Breast epithelium (tissue), 4 donors: ENCODE measurements around the gene NAP1L1. TPM values are rescaled to one million over a fixed set of nuclear protein-coding genes. Genes with fewer than 3 reads are reported as not detected.

ENCODE experiments used
- DNase-seq, 2 donors: peaks; one replicate each; pipeline ENCODE4 v3.0.0-alpha.2; 2019; ENCODE audit warnings: low spot score in 2 of 2
- H3K27ac ChIP-seq, 2 donors: fragments of 200-600 bp; sonication (generic) in 1 of 2; one replicate each; pipeline ENCODE4 v1.5.1; 2016 to 2019; ENCODE audit warnings: mild to moderate bottlenecking in 1 of 2
- H3K27me3 ChIP-seq, 2 donors: fragments of 200-600 bp; sonication (generic) in 1 of 2; one replicate each; pipeline versions ENCODE4 v1.5.1 to v1.6.0; 2017 to 2019; ENCODE audit warnings: control low read depth in 1 of 2, mild to moderate bottlenecking in 1 of 2
- H3K36me3 ChIP-seq: fragments of 200-600 bp; one replicate; pipeline ENCODE4 v1.5.1; 2019
- H3K4me1 ChIP-seq, 2 donors: fragments of 200-600 bp; sonication (generic); one replicate each; pipeline ENCODE4 v1.5.1; 2016 to 2019; ENCODE audit warnings: control low read depth in 1 of 2
- H3K4me3 ChIP-seq, 3 donors: fragments of 200-600 bp; sonication (generic); 1 replicate in 2 of 3; 2 replicates in 1 of 3; pipeline ENCODE4 v1.5.1; 2016 to 2019; ENCODE audit warnings: mild to moderate bottlenecking in 3 of 3, moderate library complexity in 2 of 3
- H3K9me3 ChIP-seq, 2 donors: fragments of 200-600 bp; sonication (generic) in 1 of 2; one replicate each; pipeline ENCODE4 v1.5.1; 2016 to 2019; ENCODE audit warnings: control low read depth in 1 of 2
- POLR2A ChIP-seq: fragments of 450-650 bp; IDR thresholded peaks from one replicate; pipeline ENCODE4 v1.6.1; 2016; ENCODE audit warnings: antibody characterized with exemption, mild to moderate bottlenecking, moderate library complexity
- POLR2AphosphoS5 ChIP-seq, 3 donors: sonication (generic); formaldehyde crosslinking; IDR thresholded peaks; one replicate each; pipeline ENCODE4 v1.6.1; 2017; ENCODE audit warnings: antibody characterized with exemption in 3 of 3
- intact Hi-C: fragments of 100-400 bp; cut with DNase I; formaldehyde crosslinking; loops from one replicate; pipeline ENCODE4 v1.15.1; 2023; ENCODE audit warnings: low total_unique reads
- total RNA-seq, 3 donors: library from RNA; depleted of rRNA; stranded (reverse); fragments of >200 nt; gene quantifications; one replicate each; pipeline ENCODE4 v1.1.0, GENCODE V29; 2016
- TF ChIP-seq, protein P1 (sequence below), 3 donors: fragments of 450-650 bp; IDR thresholded peaks; one replicate each; pipeline ENCODE4 v1.5.1; 2016 to 2017; ENCODE audit warnings: antibody characterized with exemption in 3 of 3, mild to moderate bottlenecking in 3 of 3, moderate library complexity in 3 of 3

The NAP1L1 gene
- total RNA-seq, 3 donors from 2014 or later: 356 to 419 (median 394) TPM

DNA sequence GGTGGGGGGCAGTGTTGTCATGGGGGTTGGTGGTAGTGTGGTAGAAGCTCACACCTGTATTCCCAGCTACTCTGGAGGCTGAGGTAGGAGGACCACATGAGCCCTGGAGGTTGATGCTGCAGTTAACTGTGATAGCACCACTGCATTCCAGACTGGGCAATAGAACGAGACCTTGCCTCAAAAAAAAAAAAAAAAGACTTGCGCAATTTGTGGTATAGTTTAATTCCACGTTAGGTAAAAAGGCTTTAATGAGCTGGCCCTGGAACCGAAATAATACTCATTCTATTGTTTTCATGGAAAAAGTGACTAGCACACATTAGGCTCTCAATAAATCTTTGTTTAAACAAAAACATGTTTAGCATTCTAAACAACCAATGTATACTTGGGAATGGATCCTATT lies 25.4 kb upstream of the NAP1L1 start:
- Histone ChIP-seq H3K9me3 (no peaks in the 10 kb centered on the region), H3K36me3 (no peaks in the 10 kb centered on the region), H3K27ac (no peak overlapping the region), H3K27me3 (no peaks in the 10 kb centered on the region), H3K4me1 (no peaks in the 10 kb centered on the region), H3K4me3 (no peak overlapping the region)
- TF ChIP-seq, protein P1, sequence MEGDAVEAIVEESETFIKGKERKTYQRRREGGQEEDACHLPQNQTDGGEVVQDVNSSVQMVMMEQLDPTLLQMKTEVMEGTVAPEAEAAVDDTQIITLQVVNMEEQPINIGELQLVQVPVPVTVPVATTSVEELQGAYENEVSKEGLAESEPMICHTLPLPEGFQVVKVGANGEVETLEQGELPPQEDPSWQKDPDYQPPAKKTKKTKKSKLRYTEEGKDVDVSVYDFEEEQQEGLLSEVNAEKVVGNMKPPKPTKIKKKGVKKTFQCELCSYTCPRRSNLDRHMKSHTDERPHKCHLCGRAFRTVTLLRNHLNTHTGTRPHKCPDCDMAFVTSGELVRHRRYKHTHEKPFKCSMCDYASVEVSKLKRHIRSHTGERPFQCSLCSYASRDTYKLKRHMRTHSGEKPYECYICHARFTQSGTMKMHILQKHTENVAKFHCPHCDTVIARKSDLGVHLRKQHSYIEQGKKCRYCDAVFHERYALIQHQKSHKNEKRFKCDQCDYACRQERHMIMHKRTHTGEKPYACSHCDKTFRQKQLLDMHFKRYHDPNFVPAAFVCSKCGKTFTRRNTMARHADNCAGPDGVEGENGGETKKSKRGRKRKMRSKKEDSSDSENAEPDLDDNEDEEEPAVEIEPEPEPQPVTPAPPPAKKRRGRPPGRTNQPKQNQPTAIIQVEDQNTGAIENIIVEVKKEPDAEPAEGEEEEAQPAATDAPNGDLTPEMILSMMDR (IDR thresholded peaks at IDR 0.05): no peak
- TF ChIP-seq POLR2AphosphoS5 (IDR thresholded peaks at IDR 0.05) (no peak), POLR2A (no peak)
- no peak for DNase-seq
- intact Hi-C loops: loop anchor here (5.0 kb wide), 1 partner anchor 693 kb away; no protein-coding TSS in a partner anchor

DNA sequence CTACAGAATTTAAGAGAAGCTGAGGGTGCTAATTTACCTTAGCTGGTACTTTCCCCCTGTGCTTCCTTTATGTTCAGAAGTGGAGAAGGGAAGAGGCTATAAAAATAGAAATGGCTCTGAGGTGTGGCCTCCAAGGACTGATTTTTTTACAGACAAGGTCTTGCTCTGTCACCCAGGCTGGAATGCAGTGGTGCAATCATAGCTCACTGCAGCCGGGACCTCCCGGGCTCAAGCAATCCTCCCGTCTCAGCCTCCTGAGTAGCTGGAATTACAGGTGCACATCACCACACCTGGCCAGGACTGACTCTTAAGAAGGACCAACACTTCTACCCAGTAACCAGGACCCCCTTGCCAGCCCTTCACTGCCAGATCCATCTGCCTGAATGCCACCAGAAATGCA lies 23.9 kb upstream of the NAP1L1 start:
- Histone ChIP-seq H3K4me1 (no peaks in the 10 kb centered on the region), H3K36me3 (no peaks in the 10 kb centered on the region), H3K9me3 (no peaks in the 10 kb centered on the region), H3K4me3 (no peak overlapping the region), H3K27me3 (no peaks in the 10 kb centered on the region), H3K27ac (no peak overlapping the region)
- no peak for DNase-seq
- intact Hi-C loops: loop anchor here (5.0 kb wide), 1 partner anchor 691 kb away; no protein-coding TSS in a partner anchor
- TF ChIP-seq, protein P1 (IDR thresholded peaks at IDR 0.05): no peak
- TF ChIP-seq POLR2A: no peak
- TF ChIP-seq POLR2AphosphoS5 (IDR thresholded peaks at IDR 0.05): no peak

DNA sequence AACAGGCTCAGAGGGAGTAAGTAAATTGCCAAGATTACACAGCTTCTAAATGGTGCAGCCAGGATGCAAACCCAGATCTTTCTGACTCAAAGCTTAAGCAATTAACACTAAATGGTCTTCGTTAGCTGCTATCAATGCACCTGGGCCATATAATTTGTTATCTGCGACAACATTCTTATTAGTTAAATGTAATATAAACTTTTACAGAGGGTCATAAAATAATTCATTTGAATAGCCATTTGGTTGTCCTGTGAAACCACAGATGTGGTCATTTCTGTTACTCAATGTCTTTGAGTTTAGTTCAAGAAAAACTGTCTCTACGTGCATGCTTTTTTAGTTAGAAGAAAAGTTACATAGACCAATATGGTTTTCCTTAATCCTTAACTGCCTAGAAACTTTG lies 22.1 kb upstream of the NAP1L1 start:
- no peaks in the 10 kb centered on the region for H3K4me1 ChIP-seq
- no peaks in the 10 kb centered on the region for H3K27me3 ChIP-seq
- intact Hi-C loops: loop anchor here (5.0 kb wide), 1 partner anchor 689 kb away; no protein-coding TSS in a partner anchor
- TF ChIP-seq POLR2AphosphoS5 (IDR thresholded peaks at IDR 0.05) (no peak), POLR2A (no peak)
- TF ChIP-seq, protein P1 (IDR thresholded peaks at IDR 0.05): no peak
- no peak for DNase-seq
- H3K4me3 ChIP-seq: no peak overlapping the region
- H3K36me3 ChIP-seq: no peaks in the 10 kb centered on the region
- no peak overlapping the region for H3K27ac ChIP-seq
- no peaks in the 10 kb centered on the region for H3K9me3 ChIP-seq

DNA sequence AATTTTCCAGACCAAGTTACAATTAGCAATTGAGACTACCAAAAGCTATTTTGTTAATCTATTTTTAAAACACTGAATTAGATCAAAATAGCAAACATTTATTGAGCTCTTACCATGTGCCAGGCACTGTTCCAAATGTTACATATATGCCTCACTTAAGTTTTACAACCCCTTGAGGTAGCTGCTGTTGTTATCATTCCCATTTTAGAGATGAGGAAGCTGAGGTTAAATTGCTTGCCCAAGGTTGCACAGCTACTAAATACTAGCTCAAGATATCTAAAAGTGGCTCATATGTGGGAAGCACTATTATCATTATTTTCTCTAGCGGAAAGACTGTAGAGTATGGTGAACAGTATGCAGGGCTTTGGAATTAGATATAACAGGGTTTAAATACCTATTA lies 19.5 kb upstream of the NAP1L1 start:
- intact Hi-C loops: no loop called here

DNA sequence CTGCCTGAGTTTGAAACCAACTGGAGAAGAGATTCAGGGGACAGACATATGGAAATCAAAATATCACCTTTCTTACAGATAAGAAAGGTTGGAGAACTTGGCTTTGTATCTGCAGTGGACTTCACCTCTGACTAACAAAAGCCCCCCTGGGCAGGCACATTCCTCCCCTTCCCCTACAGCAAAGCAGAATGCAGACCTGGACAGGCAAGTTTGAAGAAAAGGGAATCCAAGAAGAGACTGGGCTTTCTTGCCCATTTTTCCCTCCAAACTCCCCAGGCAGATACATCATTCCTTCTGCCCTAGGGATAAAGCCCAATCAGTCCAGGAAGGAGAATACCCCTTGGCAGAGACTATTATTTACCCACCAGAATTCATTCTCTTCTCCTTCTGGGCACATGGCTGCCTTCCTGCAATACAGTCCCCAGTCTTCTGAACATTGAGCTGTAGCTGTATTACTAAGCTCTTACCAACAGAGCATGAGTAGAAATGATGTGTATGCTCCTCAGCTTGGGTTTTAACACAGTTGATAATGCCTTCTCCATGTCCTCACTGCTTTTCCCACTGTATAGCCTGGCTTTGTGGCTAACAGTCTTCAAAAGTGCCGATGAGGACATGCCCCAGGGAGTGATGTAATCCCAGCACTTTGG lies 17.4 kb upstream of the NAP1L1 start:
- Histone ChIP-seq H3K27me3 (no peaks in the 10 kb centered on the region), H3K36me3 (no peaks in the 10 kb centered on the region), H3K4me1 (no peaks in the 10 kb centered on the region), H3K9me3 (no peaks in the 10 kb centered on the region), H3K4me3 (no peak overlapping the region), H3K27ac (no peak overlapping the region)
- no peak for DNase-seq
- intact Hi-C loops: no loop called here
- TF ChIP-seq POLR2AphosphoS5 (IDR thresholded peaks at IDR 0.05): no peak

More for the DNA sequence above, 19.5 kb upstream of the NAP1L1 start:
- no peak overlapping the region for H3K4me3 ChIP-seq
- H3K27ac ChIP-seq: no peak overlapping the region
- no peaks in the 10 kb centered on the region for H3K9me3 ChIP-seq
- no peaks in the 10 kb centered on the region for H3K4me1 ChIP-seq
- no peaks in the 10 kb centered on the region for H3K27me3 ChIP-seq
- TF ChIP-seq POLR2AphosphoS5 (IDR thresholded peaks at IDR 0.05): no peak
- TF ChIP-seq POLR2A: no peak
- TF ChIP-seq, protein P1 (IDR thresholded peaks at IDR 0.05): no peak
- no peak for DNase-seq
- no peaks in the 10 kb centered on the region for H3K36me3 ChIP-seq
